GM19452 (cell line): ENCODE data around the gene FSHR.

Experiments used
- ATAC-seq: cut with Tn5 transposase; IDR thresholded peaks from one replicate; pipeline ENCODE4 v1.9.1; 2021; ENCODE audit not compliant: unreplicated experiment

Gene FSHR, protein sequence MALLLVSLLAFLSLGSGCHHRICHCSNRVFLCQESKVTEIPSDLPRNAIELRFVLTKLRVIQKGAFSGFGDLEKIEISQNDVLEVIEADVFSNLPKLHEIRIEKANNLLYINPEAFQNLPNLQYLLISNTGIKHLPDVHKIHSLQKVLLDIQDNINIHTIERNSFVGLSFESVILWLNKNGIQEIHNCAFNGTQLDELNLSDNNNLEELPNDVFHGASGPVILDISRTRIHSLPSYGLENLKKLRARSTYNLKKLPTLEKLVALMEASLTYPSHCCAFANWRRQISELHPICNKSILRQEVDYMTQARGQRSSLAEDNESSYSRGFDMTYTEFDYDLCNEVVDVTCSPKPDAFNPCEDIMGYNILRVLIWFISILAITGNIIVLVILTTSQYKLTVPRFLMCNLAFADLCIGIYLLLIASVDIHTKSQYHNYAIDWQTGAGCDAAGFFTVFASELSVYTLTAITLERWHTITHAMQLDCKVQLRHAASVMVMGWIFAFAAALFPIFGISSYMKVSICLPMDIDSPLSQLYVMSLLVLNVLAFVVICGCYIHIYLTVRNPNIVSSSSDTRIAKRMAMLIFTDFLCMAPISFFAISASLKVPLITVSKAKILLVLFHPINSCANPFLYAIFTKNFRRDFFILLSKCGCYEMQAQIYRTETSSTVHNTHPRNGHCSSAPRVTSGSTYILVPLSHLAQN

DNA sequence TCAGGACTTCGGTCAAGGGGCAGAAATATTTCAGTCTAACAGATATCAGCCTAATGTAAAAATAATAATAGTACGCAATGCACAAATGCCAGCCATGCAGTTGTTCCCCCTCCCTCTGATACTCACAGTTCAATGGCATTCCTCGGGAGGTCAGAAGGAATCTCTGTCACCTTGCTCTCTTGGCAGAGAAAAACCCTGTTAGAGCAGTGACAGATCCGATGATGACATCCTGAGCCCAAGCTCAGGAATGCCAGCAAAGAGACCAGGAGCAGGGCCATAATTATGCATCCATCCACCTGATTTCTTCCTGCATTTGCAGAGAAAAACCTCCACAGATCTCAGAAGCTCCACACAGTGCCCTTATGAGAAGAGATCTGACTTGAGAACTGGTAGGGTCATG is at the start of gene FSHR:
TSS of gene FSHR (minus strand) at position 376 of the 400 bp plus-strand sequence. CDS start at position 278, 98 bp downstream.
- no peak for ATAC-seq

DNA sequence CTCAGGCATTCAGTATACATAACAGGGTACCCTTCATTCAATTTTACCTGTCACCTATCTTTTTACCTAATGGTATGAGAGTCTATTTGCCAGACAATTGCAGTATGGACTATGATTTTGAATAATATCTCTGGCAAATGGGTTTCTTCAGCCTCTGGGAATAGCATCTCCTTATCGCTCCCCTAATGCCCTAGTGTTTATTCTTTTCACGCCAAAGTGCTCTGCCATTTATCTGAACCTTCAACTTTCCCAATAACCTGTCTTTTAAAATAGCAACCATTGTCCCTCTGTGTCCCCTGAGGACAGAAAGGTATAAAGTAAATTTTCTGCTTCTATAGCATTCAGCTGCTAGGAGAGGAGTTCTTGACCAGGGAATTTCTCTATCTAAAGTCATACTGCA is 45.0 kb upstream of the FSHR start:
- no peak for ATAC-seq

DNA sequence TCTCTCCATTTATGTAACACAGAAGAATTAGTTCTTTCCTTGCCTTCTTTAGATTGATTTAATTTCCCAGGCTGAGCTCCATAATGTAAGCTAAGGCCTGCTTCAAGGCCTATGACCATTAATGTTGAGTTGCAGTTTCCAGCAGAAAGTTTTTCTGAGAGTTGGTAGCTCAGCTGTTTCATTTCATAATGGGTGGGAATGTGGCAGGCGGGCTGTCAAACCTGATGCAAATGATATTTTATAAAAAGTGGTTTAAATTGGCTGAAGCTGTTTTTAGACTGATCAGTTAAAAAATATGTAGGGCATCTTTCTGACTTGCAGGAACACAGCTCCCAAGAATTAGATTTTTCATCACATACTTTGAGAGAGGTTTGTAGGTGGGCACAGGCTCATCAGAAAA is 40.4 kb upstream of the FSHR start:
- no peak for ATAC-seq

GRCh38 chr2:49192036-49192435 is 37.7 kb upstream of the FSHR start:
- no peak for ATAC-seq

- no peak for ATAC-seq
Measured at GRCh38 chr2:49189512-49190225, 35.4 kb upstream of the FSHR start.

GRCh38 chr2:49186050-49186648 is 31.8 kb upstream of the FSHR start:
- no peak for ATAC-seq

DNA sequence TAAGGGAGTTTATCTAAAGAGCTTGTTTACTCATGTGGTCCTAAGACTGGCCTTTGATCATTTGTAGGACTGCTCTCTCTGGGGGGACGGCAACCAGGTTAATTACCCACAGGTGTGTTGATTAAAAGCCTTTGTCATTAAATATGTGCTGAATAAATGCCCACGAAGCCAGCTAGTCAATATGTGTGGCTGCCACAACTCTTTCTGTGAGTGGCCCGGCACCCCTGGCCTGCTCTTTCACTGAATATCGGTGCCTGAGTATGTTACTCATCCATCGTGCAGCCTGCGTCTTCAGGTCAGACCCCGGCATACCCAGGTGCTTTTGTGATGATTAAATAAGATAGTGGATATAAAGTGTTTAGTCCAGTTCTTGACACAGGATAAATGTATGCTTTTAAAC is 24.3 kb upstream of the FSHR start:
- ATAC-seq, result no peak

DNA sequence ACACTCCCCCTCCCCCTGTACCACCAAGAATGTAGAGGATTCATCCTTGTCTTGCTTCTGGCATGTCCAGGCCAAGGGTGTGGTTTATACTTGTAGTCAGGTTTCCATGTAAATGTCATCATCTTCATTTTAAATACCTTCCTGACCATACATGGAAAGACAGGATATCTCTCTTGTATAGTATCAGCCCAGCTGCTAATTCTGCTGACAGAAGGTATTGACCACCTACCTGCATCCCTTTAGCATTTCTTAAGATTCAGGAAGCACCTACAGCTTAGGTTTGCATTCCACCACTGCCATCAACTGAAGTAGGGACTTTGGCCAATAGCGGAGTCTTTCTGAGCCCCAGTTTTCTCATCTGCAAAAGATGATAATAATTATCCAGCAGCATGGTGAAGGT is 22.9 kb upstream of the FSHR start:
- no peak for ATAC-seq

DNA sequence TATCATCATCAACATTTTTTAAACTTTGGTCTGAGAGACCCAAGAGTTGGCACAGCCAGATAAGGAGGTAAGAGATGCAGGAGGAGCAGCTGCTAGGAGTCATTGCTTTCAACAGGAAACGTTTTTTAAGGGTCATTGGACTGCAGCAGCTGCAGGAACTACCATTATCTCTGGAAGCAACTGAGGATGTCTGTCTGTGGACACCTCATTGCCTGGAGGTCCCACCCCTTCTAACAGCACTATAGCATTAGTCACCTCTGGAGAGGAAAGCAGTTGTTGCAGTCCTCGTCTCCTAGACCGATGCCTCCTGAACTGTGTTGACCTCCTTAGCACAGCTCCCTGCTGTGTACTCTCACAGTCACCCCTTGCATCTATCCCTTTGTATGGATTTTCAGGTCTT is 21.5 kb upstream of the FSHR start:
- ATAC-seq, result no peak

DNA sequence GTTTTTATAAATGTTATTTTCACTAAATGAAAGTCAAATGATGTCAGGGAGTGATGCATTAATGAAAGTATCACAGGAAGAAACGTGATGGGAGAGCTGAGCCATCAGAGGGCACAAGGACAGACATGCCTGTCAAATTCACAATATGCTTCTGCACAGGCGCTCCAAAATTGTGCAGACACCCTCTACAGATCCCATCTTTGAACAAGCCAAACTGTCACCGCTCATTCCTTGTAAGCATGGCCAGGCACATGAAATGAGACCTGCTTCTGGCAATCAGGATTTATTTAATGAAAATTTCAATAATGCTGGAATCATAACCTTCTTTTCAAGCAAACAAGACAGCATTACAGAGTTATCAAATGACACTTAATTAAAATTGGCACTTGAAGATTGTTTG is 20.4 kb upstream of the FSHR start:
- ATAC-seq, result no peak

DNA sequence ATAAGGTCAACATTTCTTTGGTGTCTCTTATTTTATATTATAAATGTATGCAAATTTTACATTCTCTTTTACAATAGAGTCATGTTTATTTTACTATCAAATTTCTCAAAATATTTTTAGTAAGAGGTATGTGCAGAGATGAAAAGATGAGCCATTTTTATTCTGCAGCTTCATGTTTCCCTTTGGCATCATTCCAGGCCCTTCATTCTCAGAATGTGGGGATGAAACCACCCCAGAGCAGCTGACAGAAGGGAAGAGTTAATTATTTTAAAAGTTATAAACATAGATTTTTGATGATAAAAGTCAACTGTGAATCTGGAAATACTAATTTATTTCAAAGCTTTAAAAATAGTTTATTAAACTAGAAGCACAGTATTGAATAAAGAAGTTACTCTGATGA is 12.8 kb upstream of the FSHR start:
- ATAC-seq, result no peak

- ATAC-seq, result no peak
Measured at GRCh38 chr2:49165662-49166061, 11.3 kb upstream of the FSHR start.

GRCh38 chr2:49164729-49165128 is 10.4 kb upstream of the FSHR start:
- no peak for ATAC-seq

GRCh38 chr2:49162151-49162550 is 7.8 kb upstream of the FSHR start:
- ATAC-seq, result no peak

DNA sequence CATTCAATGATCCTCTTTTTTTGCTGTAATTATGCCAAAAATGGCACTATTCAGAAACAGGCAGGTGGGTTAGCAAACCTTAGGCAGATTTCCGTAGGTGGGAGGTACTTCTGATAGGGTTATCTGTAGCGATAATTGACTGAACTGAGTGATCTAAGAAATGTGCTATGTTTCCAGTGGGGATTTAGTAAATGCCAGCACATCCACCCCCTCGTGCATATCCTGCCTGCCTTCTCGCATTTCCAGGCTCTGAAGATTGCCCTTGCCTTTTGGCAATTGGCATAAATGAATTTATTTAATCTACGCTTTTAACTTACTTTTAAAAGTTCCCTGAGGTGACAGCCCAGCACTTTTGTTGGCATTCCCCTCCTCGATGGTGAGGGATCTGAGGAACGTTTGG is 576 bp upstream of the FSHR start:
- ATAC-seq, result no peak

DNA sequence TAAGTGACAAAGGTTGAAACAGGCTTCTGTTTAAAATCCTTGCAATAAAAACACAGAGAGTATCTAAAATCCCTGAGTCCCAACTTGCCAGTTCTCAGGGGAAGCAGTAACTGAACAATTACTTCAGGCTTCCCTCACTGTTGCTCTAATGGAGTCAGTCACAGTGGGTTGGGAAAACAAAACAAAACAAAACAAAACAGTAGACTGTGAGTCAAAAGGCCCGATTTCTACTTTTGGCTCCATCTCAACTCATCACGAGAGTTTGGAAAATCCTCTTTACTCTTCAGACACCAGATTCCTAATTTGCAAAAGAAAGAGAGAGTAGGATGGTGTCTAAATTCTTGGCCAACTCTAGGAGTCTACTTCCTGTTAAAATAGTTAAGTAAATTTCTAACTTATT is 1.1 kb downstream of the FSHR start:
- no peak for ATAC-seq

- ATAC-seq, result no peak
Measured at GRCh38 chr2:49152824-49153223, 1.5 kb downstream of the FSHR start.

- ATAC-seq, result no peak
Measured at GRCh38 chr2:49146401-49146800, 7.9 kb downstream of the FSHR start.

GRCh38 chr2:49131801-49132200 is 22.5 kb downstream of the FSHR start:
- ATAC-seq, result no peak

GRCh38 chr2:49129034-49129433 is 25.3 kb downstream of the FSHR start:
- peak; percentile 100 for ATAC-seq

DNA sequence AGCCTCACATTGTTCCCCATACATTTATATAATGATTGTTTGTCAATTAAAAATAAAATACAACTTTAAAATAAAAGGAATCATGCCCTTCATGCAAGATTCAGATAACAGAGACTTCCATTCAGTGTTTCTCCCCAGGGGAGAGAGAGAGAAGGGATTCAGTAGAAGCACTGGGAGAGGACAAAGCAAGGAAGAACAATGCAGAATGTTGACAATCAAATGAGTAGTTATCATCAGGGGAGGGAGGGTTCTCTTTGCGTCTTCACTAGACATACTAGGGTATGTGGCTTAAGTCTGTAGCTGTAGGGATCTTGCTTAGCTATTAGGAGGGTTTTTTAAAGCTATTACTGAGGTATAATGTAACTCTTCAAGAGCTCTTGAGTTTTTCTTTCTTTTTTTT is 30.7 kb downstream of the FSHR start:
- no peak for ATAC-seq

- ATAC-seq, result no peak
Measured at GRCh38 chr2:49122107-49122506, 32.2 kb downstream of the FSHR start.
